Activated CD4-positive, alpha-beta T cell treated with anti-CD3 and anti-CD28 coated beads, Interleukin-10, Interleukin-2, amounts not matched to agents 100 ng/mL and 50 ng/mL, durations not matched to agents 16 hours and 8 hours (primary cell): ENCODE results near the gene GALE.
"Not testable (repeated sequence)": the region's sequence is repeated elsewhere in the genome, so short reads cannot be mapped to it uniquely, and the experiment has no call there.

ENCODE experiments used
- DNase-seq: peaks from one replicate; pipeline ENCODE4 v3.0.0-alpha.2; 2020

Gene GALE

DNA sequence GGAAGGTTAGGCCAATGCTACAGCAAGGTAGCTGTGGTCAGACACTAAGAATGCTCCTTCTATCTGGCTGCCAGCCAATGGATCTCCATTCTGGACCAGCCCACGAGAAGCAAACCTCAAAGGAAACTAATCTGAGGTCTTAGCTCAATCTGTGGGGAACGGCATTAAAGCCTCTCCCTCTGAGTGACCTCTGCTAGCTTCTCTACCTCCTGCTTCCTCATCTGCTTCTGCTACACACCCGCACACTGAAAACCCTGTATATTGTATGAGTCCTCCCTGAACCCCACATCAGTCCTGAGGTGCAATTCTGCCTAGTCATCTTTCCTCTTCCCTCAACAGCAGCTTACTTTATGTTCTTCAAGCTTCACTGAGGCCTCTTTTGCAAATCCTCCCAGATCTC lies 6.9 kb upstream of the GALE start:
- DNase-seq, result no peak

DNA sequence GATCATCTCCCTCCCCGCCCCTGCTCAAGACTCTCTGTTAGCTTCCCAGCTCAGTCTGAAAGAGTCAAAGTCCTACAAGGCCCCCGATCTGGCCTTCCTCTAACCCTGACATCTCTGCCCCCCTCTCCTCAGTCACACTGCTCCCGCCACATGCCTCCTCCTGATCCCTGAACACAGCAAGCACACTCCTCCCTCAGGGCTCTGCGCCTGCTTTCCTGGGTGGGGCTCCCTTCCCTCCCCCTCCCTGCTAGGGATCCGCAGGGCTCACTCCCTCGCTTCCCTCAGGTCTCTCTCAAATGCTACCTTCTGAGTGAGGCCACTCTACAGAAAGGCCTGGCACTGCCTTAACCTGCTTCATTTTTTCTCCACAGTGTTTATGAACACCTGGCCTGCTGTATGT lies 5.7 kb upstream of the GALE start:
- no peak for DNase-seq

DNA sequence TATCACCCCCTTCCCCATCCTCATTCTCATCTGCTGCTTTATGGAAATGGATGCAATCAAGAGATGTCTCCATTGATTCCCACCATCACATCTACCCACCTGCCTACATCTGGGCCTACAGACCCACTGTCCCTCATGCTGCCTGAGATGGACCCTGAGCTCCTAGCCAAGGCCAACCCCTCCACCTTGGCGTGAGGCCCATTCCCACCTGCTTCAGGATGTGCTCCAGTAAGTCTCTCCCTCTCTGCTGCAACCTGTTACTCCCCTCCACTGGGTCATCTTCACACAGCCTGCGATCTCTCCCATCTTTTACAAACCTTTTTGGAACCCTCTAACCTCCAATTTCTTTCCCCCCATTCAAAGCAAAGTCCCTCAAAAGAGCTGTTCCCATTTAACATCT lies 4.5 kb upstream of the GALE start:
- DNase-seq, result no peak

DNA sequence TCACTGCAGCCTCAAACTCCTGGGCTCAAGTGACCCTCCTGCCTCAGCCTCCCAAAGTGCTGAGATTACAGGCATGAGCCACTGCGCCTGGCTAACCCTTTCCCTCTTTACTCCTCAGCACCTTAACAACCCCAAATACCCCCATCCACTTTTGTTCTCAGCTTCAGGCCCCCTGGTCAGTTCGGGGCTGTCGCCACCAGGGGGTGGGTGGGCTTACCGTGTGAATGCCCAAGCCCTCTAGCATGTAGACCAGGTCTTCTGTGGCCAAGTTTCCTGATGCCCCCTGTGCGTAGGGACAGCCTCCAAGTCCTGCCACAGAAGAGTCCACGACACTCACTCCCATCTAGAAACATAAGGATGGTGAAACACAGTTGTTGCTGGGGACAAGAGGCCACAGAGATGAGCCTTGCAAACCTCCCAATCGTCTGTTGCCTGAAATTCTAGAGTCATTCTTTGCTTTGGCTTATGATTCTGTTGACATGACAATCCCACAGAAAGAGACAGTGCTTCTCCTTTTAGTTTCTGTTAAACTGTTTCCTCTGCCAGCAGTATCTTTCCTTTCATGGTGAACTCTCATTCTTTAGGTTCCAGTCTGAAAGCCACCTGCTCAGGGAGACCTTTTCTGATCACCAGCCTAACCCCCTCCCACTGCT lies 3.8 kb upstream of the GALE start:
- DNase-seq, result no peak

DNA sequence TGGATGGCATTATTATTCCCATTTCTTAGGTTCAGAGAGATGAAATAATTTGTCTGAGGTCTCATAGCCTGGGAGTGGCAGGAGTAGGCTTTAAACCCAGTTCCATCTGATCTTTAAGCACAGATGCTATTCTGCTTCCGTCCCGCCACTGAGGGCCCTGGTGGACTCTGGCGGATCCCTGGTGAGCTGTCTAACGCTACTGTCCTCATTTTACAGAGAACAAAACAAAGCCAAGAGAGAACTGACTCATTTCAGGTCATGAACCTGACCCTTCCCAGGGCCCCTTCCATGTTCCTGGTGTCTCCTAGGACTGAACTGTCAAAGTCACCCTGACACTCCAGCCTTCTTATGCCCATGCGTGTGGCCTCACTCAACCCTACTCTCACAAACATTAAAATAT lies 3.1 kb upstream of the GALE start:
- no peak for DNase-seq

DNA sequence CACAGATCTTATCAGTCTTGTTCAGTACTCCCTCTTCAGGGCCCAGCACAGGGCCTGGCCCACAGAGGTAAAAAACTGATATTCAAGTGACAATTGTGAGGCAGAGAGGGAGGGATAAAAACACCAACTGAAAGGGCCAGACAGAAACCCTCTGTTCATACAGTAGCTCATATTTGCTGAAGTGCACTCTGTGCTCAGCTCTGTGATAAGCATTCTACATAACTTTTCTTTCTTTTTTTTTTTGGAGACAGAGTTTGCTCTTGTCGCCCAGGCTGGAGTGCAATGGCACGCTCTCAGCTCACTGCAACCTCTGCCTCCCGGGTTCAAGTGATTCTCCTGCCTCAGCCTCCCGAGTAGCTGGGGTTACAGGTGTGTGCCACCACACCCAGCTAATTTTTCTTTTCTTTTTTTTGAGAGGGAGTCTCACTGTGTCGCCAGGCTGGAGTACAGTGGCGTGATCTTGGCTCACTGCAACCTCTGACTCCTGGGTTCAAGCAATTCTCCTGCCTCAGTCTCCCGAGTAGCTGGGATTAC lies 2.3 kb upstream of the GALE start:
- not testable (repeated sequence) for DNase-seq

DNA sequence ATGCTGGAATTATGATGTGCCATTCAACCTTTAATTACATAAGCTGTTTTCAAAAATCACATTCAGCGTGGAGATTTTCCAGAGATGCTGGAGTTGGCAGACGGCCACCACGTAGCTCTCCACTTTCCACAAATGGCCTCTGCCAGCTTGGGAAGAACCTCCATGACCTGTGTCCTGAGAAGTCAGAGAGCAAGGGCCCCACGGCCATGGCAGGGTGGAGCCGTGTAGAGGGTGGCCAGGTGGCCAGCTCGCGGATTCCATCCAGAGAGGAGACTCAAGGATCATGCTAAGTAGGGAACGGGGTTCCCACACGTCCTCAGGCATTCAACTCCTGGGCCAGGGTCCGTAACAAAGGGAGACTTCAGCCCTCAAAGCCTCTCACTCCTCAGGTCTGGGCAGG lies 1.3 kb upstream of the GALE start:
- DNase-seq, result no peak

DNA sequence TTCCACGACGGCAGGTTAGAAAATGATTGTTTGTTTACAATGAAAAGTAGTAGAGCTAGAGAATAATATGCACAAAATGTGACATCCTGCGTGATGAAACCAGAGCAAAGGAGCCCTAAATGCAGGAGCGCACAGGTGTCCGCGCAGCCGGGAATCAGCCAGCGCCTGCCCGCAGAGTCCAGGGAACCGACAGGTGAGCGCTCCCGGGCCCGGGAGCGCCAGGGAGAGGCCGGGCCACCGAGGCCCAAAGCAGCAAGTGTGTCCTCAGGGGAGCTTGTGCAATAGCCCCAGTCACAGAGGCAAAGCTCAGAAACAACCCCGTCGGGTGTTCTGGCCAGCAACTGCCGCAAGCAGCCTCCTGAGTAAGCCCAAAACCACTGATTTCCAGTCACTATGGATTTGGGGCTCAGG lies 789 bp upstream of the GALE start:
- DNase-seq, result no peak

DNA sequence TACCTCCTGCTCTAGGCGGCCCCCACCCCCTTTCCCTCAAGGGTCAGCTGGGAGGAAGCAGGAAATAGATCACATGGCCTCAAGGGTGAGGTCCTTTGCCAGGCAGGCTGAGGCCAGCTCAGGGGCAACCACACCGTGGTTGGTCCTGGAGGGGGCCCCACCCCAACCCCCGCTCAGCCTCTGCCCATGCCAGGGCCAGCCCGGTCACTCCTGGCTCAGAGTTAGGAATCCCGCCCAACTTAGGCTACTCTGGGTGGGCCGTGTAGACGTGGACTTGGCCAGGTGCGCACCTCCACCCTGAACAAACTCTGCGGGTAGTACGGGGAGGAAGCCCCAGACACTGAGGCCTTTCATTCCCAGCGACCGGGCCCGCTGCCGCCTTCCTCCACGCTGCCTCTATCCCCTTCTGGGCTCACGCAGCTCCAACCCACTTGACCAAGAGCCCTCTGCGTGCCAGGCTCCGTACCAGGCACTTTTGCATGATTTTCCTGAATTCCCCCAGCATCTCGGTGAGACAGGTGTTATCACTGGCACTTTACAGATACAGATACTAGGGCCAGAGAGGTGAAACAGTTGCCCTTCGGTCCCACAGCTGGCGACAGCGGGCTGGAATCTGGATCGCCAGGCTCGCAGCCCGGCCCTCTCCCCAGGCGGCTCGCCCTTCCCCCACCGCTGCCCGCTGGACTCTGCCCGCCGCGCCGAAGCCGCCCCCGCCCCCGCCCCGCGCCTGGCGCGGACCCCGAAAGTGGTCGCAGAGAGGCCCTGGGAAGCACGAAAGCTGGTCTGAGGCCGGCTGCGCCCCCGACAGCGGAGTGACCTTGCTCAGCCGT lies 769 bp downstream of the GALE start:
- DNase-seq, result peak; percentile 78

DNA sequence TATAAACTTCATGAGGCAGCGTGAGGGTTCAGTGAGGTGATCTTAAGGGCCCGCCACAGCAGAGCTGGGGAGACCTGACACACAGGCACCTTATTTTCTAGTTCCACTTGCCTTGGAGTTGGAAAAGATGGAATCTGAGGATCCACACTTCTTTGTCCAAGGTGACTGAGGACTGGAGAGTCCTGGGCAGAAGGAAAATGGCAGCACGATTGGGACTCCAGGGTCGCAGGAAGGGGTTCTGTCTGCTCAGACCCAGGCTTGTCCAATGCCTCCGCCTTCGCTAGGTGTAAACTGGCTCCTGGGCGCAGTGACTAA lies 1.3 kb downstream of the GALE start:
- no peak for DNase-seq

DNA sequence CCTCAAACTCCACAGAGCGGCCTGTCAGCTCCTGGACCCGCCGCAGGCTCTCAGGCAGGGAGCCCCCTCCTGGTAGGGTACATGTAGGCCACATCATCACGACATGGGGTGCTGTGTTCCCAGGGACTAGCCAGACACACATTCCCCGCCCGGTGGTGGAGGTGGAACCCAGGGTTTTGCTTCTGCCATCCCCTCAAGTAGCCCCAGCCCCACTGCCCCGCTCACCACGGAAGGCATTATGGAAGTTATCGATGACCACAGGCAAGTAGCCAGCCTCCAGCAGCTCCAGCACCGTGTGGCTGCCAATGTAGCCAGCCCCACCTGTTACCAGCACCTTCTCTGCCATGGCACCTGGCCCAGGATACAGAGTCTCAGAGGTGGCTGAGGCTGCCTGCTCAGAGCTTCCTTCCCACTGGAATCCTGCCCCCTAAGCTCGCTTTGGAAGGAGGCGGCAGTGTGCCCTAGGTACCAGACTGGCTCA lies 1.9 kb downstream of the GALE start:
- DNase-seq, result no peak

DNA sequence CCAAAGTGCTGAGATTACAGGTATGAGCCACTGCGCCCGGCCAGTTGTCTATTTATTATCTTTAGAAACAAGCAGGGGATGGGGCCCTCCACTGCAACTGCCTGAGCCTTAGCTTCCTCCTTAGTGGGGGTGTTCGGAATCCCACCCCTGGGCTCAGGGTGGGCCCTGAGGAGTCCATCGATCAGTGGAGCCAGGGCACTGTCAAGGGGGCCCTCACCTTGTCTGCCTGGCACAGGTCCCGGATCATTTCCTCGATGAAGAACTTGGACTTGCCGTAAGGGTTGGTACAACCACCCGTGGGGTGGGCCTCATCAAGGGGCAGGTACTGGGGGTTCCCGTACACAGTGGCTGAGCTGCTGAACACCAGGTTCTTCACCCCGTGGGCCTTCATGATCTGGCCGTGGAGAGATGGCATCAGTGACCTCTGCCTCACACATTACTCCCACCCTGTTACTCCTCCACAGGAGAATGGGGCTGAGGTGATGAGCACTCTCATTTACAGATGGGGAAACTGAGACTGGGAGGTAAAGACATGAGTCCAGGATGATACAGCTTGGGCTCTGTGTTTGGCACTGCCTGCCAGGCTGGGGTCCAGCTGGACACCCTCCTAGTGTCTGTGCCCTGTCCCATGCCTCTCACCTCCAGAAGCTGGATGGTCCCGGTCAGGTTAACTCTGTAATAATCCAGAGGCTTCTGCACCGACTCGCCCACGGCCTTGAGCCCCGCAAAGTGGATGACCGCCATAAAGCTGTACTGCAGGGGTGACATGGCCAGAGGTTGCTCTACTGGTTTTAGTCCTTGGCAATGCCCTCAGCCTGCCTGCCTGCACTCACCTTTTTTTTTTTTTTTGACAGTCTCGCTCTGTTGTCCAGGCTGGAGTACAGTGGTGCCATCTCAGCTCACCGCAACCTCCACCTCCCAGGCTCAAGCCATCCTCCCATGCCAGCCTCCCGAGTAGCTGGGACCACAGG lies 2.8 kb downstream of the GALE start:
- DNase-seq, result no peak

DNA sequence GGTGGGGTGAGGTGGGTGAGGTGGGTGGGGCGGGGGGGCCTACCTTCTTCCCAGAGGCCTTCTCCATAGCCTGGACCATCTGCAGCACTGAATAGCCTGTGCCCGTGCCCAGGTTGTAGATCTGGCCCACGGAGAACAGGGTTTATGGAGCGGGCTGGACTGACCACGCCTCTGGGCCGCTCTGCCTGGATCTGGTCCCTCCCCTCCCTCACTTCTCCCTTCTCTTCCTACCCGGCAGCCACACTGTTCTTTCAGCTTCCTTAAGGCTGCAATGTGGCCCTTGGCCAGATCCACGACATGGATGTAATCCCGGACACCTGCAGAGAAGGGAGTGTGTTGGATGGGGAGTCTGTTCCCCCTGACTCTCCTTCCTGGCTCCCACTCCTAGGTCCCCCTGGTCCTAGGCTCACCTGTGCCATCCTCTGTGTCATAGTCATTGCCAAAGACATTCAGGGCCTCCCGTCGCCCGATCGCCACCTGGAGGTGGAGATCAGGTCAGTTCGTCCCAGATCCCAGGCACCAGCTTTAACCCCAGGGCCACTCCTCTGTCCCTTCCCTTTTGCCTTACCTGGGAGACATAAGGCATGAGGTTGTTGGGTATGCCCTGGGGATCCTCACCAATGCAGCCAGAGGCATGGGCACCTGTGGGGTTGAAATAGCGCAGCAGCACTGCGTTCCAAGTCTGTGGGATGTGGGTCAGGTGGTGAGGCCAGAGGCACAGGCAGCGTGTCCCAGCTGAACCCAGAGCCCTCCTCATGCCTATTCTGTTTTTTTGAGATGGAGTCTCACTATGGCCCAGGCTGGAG lies 3.9 kb downstream of the GALE start:
- no peak for DNase-seq

DNA sequence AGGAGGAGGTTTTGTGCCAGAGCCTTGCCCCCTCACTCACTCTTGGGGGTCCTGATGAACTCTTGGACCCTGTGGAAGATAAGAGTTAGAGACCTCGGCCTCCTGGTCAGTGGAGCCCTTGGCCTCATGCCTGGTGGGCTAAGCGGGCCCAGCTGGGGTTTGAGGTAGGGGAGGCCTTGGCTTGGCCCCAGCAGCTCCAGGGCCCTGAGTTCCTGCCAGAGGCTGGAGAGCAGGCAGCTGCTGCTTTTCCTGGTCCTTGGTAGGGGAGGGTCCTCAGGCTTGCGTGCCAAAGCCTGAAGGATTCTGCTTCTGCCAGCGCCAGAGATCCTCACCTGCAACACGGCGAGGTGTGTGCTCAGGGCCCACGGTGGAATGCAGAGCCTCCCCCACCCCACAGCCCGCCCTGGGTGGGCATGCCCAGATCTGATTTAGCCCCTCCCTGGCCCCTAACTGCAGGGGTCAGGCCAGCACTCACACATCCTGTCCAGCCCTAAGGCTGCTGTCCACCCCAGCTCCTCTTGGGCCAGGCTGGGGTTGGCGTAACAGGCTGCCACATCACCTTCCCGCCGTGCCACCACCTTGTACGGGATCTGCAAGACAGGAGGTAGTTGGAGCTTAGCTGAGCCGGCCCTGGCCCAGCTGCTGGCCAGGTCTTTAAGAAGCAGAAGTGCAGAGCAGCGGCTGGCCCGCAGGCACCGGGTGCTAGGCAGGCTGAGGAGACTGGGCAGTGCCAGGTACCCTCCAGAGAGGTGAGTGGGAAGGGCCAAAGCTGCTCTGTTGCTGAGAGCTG lies 4.7 kb downstream of the GALE start:
- DNase-seq, result no peak

DNA sequence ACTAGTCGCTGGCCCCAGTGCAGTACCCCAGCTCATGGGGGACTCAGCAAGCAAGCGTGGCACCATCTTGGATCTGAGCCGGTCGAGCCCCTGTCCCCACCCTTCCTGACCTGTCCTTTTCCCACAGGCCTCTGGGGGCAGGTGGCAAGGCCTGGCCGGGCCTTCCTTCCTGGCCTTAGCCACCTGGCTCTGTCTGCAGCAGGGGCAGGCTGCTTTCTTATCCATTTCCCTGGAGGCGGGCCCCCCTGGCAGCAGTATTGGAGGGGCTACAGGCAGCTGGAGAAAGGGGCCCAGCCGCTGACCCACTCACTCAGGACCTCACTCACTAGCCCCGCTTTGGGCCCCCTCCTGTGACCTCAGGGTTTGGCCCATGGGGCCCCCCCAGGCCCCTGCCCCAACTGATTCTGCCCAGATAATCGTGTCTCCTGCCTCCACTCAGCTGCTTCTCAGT lies 5.8 kb downstream of the GALE start:
- DNase-seq, result not testable (repeated sequence)

DNA sequence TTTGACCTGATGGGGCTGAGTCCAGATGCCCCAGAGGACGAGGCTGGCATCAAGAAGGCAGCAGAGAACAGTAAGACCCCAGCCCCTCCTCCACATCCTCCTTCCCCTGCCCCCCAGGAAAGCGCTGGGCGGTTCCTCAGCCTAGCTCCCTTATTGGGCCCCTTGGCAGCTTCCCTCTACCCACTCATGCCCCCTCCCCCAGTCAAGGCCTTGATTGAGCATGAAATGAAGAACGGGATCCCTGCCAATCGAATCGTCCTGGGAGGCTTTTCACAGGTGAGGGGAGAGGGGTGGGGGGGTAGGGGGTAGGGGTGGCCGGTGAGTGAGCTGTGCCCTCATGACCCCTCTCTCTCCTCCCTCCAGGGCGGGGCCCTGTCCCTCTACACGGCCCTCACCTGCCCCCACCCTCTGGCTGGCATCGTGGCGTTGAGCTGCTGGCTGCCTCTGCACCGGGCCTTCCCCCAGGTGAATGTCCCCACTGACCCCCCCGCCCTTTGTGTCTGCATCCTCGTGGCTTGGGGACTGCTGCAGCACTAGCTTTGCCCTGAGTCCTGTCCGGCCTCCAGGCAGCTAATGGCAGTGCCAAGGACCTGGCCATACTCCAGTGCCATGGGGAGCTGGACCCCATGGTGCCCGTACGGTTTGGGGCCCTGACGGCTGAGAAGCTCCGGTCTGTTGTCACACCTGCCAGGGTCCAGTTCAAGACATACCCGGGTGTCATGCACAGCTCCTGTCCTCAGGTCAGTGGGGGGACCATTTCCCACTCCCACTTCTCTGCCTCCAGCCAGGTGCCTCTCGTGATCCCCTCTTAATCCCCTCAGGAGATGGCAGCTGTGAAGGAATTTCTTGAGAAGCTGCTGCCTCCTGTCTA lies 6.5 kb downstream of the GALE start:
- DNase-seq, result no peak

DNA sequence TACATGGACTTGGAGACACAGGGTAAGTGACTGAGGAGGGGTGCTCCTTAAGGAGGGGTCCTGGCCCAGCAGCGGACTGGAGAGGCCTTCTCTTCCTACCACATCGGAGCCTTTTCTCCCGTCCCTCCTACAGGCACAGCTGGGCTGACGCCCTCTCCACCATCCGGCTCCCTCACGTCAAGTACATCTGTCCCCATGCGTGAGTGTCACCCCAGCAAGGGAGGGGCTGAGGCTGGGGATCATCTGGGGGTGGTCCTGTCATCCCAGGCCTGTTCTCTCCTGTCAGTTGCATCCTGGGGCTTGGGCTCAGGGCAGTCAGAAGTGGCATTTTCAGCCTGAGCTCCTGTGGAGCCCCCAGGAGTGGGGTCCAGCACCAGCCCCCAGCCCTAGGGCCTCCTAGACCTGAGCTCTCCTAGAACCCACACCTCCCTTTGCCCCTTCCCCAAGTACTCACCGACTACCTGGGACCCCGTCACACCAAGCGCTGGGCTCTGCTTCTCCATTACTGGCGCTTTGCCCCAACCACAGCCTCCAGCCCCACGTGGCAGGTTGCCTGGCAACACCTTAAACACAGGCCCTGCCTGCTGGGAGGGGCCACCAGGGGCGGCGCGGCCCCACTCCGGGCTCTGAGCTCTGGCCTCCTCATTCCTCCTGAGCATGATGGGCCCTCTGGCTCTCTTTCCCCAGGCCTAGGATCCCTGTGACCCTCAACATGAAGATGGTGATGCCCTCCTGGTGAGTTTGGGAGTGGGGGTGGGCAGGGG lies 7.4 kb downstream of the GALE start:
- peak; percentile 52 for DNase-seq

DNA sequence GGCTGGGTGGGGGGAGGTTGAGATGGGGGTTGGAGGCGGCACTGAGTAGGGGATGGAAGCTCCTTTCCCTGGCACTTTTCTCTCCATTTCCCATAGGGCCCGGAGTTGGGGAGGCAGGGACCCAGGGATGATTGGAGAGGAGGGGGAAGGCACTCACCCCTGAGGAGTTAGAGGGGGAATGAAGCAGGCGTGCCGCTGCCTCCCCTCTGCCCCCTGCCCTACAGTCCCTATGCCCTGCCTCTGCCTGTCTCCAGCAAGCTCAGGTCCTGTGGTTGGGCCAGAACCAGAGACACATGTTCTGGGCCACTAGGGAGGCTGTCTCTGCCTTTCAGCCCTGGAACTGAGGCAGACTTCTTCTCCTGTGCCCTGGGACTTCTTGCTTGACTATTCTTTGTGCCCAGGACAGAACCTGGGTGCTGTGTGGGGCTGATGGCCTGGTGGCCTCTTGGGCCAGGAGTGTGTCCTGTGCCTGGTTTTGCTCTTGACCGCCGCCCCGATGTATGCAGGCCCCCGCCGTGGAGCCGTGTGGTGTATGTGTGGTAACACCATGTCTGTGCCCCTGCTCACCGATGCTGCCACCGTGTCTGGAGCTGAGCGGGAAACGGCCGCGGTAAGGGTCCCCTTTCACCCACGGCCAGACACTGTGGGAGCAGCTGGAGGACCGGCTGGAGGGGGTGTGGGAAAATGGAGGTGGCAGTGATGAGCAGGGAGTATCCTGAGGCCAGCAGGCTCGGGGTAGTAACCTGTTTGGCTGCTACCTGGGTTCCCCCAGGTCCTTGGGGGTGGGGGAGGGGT lies 8.2 kb downstream of the GALE start:
- no peak for DNase-seq
